Gastroesophageal sphincter (tissue), 4 donors: ENCODE data around the gene CDR2L. TPM values are rescaled to one million over a fixed set of nuclear protein-coding genes. Genes with fewer than 3 reads are reported as not detected.
"Not testable (repeated sequence)": the region's sequence is repeated elsewhere in the genome, so short reads cannot be mapped to it uniquely, and the experiment has no call there.

Source experiments
- ATAC-seq: fragments of 150-250 bp; one replicate; pipeline ENCODE4 v1.9.1; 2016; ENCODE audit warnings: mild to moderate bottlenecking, moderate library complexity
- H3K27ac ChIP-seq, 4 donors: fragments of 200-600 bp; sonication (generic) in 3 of 4; 1 replicate in 3 of 4; 2 replicates in 1 of 4; pipeline ENCODE4 v1.5.1; 2016 to 2019
- H3K27me3 ChIP-seq: fragments of 200-600 bp; sonication (generic); one replicate; pipeline ENCODE4 v1.5.1; 2019
- H3K36me3 ChIP-seq, 2 donors: fragments of 200-600 bp; sonication (generic); one replicate each; pipeline ENCODE4 v1.5.1; 2019; ENCODE audit warnings: control low read depth in 1 of 2
- H3K4me1 ChIP-seq, 3 donors: fragments of 200-600 bp; sonication (generic); 1 replicate in 2 of 3; 2 replicates in 1 of 3; pipeline ENCODE4 v1.5.1; 2016 to 2019; ENCODE audit warnings: control low read depth in 2 of 3
- H3K4me3 ChIP-seq, 2 donors: fragments of 200-600 bp; sonication (generic); one replicate each; pipeline ENCODE4 v1.5.1; 2019; ENCODE audit warnings: mild to moderate bottlenecking in 1 of 2, moderate library complexity in 1 of 2
- H3K9me3 ChIP-seq, 3 donors: fragments of 200-600 bp; sonication (generic); one replicate each; pipeline ENCODE4 v1.5.1; 2017 to 2019; ENCODE audit warnings: control low read depth in 2 of 3
- EP300 ChIP-seq: sonication (generic); formaldehyde crosslinking; IDR thresholded peaks from one replicate; pipeline ENCODE4 v1.6.1; 2017; ENCODE audit warnings: antibody characterized with exemption, mild to moderate bottlenecking
- POLR2A ChIP-seq, 2 donors: fragments of 450-650 bp; IDR thresholded peaks; one replicate each; pipeline ENCODE4 v1.6.1; 2017; ENCODE audit warnings: antibody characterized with exemption in 2 of 2, mild to moderate bottlenecking in 2 of 2, moderate library complexity in 1 of 2
- POLR2AphosphoS5 ChIP-seq: sonication (generic); formaldehyde crosslinking; IDR thresholded peaks from one replicate; pipeline ENCODE4 v1.6.1; 2017; ENCODE audit warnings: antibody characterized with exemption
- WGBS, 2 donors: methylation state at CpG; one replicate each; pipeline ENCODE4 v1.1.5; 2018; ENCODE audit warnings: low coverage in 1 of 2; 5-methylcytosine and 5-hydroxymethylcytosine counted together
- total RNA-seq, 4 donors: library from RNA; depleted of rRNA; stranded (reverse); fragments of >200 nt; gene quantifications; one replicate each; pipeline ENCODE4 v1.1.0, GENCODE V29; 2016
- TF ChIP-seq, protein P1 (sequence below), 4 experiments: fragments of 200-600 bp in 2 of 4; fragments of 450-650 bp in 2 of 4; sonication (generic) in 1 of 4; IDR thresholded peaks; one replicate each; pipeline ENCODE4 v1.5.1; 2017 to 2019; ENCODE audit warnings: antibody characterized with exemption in 4 of 4, mild to moderate bottlenecking in 2 of 4, moderate library complexity in 2 of 4

CDR2L gene
- total RNA-seq, 4 donors from 2014 or later: 11.8 to 35.3 (median 18.1) TPM

DNA sequence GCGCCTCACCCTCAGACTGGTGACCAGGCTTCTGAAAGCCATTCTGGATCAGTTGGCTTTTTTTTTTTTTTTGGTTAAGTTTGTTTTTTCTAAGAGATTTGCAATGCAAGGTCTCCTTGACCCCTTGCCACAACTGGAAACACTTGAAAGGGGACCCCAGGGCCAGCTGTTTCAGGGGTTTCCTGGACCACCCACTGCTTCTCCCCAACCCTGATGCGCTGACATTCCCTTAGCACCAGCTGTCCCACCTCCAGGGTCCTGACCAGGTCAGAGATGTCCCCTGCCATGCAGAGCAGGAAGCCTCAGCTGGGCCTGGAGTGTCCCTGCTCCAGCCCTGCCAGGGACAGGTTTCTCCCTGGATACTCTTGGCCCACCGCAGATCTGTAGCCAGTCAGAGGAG is 16.9 kb downstream of the CDR2L start:
- WGBS, 2 donors: 100% methylated on average over 1 of the region's 3 CpGs; no CpG with 5 or more reads in 1 of the 2 donors
- no peak for ATAC-seq
- H3K27me3 ChIP-seq: no peaks in the 10 kb centered on the region
- no peaks in the 10 kb centered on the region for H3K4me1 ChIP-seq
- no peak for TF ChIP-seq POLR2A (IDR thresholded peaks at IDR 0.05)
- TF ChIP-seq POLR2AphosphoS5: no peak
- TF ChIP-seq EP300: no peak
- TF ChIP-seq, protein P1, sequence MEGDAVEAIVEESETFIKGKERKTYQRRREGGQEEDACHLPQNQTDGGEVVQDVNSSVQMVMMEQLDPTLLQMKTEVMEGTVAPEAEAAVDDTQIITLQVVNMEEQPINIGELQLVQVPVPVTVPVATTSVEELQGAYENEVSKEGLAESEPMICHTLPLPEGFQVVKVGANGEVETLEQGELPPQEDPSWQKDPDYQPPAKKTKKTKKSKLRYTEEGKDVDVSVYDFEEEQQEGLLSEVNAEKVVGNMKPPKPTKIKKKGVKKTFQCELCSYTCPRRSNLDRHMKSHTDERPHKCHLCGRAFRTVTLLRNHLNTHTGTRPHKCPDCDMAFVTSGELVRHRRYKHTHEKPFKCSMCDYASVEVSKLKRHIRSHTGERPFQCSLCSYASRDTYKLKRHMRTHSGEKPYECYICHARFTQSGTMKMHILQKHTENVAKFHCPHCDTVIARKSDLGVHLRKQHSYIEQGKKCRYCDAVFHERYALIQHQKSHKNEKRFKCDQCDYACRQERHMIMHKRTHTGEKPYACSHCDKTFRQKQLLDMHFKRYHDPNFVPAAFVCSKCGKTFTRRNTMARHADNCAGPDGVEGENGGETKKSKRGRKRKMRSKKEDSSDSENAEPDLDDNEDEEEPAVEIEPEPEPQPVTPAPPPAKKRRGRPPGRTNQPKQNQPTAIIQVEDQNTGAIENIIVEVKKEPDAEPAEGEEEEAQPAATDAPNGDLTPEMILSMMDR (IDR thresholded peaks at IDR 0.05): no peak
- no peak overlapping the region for H3K4me3 ChIP-seq
- no peak overlapping the region for H3K27ac ChIP-seq
- H3K36me3 ChIP-seq: peaks cover 0 to 66% of the 10 kb centered on the region in 2 donors
- no peaks in the 10 kb centered on the region for H3K9me3 ChIP-seq

DNA sequence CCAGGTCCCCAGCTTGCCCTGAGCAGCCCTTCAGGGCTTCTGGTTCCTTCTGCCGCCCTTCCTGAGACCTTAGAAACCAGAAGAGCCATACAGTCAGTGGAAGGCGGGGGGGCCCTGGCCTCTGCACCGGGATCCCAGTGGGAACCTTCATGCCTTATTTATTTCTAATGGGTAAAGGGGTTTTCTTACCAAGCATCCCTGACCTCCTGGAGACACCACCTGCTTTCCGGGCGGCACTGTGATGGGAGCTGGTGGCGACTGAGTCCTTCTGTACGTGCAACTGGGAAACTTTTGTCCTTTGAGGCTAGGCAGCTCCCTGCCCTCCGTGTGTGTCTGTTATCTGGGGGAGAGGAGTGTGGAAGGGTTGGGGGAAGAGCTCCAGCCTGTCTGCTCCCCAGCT is 17.9 kb downstream of the CDR2L start:
- no peak for ATAC-seq
- no peak for TF ChIP-seq POLR2A (IDR thresholded peaks at IDR 0.05)
- TF ChIP-seq EP300: no peak
- TF ChIP-seq, protein P1 (IDR thresholded peaks at IDR 0.05): no peak
- TF ChIP-seq POLR2AphosphoS5: no peak
- WGBS, 2 donors: 83 to 93% methylated on average over 3 of the region's 8 CpGs
- no peak overlapping the region for H3K4me3 ChIP-seq
- H3K27ac ChIP-seq: no peak overlapping the region
- no peaks in the 10 kb centered on the region for H3K27me3 ChIP-seq
- H3K9me3 ChIP-seq: no peaks in the 10 kb centered on the region
- no peaks in the 10 kb centered on the region for H3K4me1 ChIP-seq
- H3K36me3 ChIP-seq: peaks cover 0 to 57% of the 10 kb centered on the region in 2 donors

DNA sequence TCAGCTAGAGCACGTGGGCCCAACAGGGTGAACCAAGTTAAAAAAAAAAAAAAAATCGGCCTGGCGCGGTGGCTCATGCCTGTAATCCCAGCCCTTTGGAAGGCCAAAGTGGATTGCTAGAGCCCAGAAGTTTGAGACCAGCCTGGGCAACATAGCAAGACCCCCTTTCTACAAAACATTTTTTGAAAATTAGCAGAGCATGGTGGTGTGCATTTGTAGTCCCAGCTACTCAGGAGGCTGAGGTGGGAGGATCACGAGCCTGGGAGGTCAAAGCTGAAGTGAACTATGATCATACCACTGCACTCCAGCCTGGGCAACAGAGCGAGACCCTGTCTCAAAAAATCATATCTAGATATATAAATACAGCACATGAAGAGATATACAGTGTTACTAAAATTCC is 18.7 kb downstream of the CDR2L start:
- H3K36me3 ChIP-seq: peaks cover 0 to 49% of the 10 kb centered on the region in 2 donors
- ATAC-seq, H3K9me3 ChIP-seq, H3K27ac ChIP-seq, H3K27me3 ChIP-seq, H3K4me1 ChIP-seq, H3K4me3 ChIP-seq: not testable (repeated sequence)
- WGBS, 2 donors: 100% methylated on average over 1 to 3 of the region's 6 CpGs

DNA sequence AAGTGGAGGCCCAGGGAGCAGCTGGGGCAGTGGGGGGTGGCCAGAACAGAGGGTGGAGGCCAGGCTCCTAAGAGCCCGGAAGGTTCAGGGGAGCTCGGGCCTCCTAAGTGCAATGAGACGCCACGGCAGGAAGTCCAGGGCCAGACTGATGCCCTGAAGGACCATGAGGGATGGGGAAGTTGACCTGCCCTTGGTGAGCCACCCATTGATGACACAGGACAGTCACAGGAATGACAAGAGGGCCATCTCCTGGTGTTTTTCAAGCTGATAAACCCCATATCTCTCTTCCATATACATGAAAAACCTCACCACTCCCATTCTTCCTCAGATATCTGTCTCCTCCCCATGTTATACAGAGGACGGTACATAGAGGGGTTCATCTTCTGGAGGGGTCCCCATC is 19.2 kb downstream of the CDR2L start:
- H3K27ac ChIP-seq: no peak overlapping the region
- WGBS, 2 donors: 91 to 95% methylated on average over 5 of the region's 5 CpGs
- no peaks in the 10 kb centered on the region for H3K9me3 ChIP-seq
- no peak for ATAC-seq
- H3K27me3 ChIP-seq: no peaks in the 10 kb centered on the region
- TF ChIP-seq POLR2AphosphoS5: no peak
- TF ChIP-seq POLR2A (IDR thresholded peaks at IDR 0.05): no peak
- H3K36me3 ChIP-seq: peaks cover 0 to 44% of the 10 kb centered on the region in 2 donors
- H3K4me1 ChIP-seq: peaks cover 0 to 11% (median 8%) of the 10 kb centered on the region in 3 donors
- H3K4me3 ChIP-seq: no peak overlapping the region

DNA sequence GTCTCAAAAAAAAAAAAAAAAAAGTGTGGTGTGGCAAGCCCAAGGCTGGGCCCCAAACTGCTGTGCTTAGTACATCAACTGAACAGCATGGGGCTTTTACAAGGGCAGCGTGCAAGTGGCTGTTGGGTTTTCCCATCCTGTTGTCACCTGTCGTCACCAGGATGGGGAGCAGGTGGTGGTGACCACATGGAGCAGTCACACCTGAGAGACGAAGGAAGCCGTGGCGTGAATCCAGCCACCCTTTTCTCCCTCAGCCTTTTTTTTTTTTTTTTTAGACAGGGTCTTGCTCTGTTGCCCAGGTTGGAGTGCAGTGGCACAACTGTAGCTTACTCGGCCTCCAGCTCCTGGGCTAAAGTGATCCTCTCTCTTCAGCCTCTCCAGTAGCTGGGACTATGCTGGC is 20.9 kb downstream of the CDR2L start:
- Histone ChIP-seq H3K9me3 (no peaks in the 10 kb centered on the region), H3K4me1 (peaks cover 0 to 24% (median 11%) of the 10 kb centered on the region in 3 donors), H3K27ac (no peak overlapping the region), H3K27me3 (no peaks in the 10 kb centered on the region), H3K4me3 (no peak overlapping the region), H3K36me3 (peaks cover 0 to 26% of the 10 kb centered on the region in 2 donors)
- ATAC-seq: no peak
- TF ChIP-seq POLR2A (IDR thresholded peaks at IDR 0.05) (no peak), EP300 (no peak), POLR2AphosphoS5 (no peak)
- TF ChIP-seq, protein P1 (IDR thresholded peaks at IDR 0.05): no peak
- 86 to 90% methylated on average over 5 to 6 of the region's 6 CpGs for WGBS, 2 donors

DNA sequence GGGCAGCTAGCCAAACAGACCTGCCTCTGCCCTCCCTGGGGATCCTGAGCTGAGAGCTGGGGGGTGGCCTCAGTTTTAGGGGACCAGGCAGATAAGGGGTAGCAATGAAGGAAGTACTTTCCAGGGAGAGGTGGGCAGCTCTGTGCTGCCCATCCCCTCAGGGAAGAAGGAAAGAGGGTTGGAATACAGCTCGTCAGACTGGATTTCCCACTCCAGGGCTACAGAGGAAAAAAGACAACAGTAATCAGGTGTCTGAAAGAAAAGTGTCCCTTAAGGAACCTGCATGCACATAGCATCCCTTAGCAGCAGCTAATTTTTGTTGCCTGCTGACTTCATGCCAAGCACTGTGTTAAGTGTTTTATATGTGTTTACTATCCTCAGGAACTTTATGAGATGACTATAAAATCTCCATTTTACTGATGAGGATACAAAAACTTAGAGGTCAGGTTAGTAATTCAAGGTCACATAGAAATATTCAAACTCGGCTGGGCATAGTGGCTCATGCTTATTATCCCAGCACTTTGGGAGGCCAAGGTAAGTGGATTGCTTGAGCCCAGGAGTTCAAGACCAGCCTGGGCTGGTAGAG is 21.8 kb downstream of the CDR2L start:
- H3K27ac ChIP-seq: no peak overlapping the region

More for the DNA sequence above, 21.8 kb downstream of the CDR2L start:
- WGBS, 2 donors: 45 to 69% methylated on average over 2 of the region's 2 CpGs
- Histone ChIP-seq H3K4me3 (no peak overlapping the region), H3K27me3 (no peaks in the 10 kb centered on the region), H3K4me1 (peaks cover 0 to 31% (median 17%) of the 10 kb centered on the region in 3 donors), H3K9me3 (no peaks in the 10 kb centered on the region), H3K36me3 (peaks cover 0 to 18% of the 10 kb centered on the region in 2 donors)
- no peak for ATAC-seq
- no peak for TF ChIP-seq POLR2AphosphoS5
- no peak for TF ChIP-seq POLR2A (IDR thresholded peaks at IDR 0.05)
- no peak for TF ChIP-seq EP300
- TF ChIP-seq, protein P1 (IDR thresholded peaks at IDR 0.05): no peak
